Fibroblast of villous mesenchyme (primary cell): ENCODE data around the gene PLGLB2. TPM values are rescaled to one million over a fixed set of nuclear protein-coding genes. Genes with fewer than 3 reads are reported as not detected.
"Not testable (repeated sequence)": the region's sequence is repeated elsewhere in the genome, so short reads cannot be mapped to it uniquely, and the experiment has no call there.

ENCODE experiments used
- DNase-seq: peaks from one replicate; pipeline ENCODE4 v3.0.0-alpha.2; 2010; ENCODE audit warnings: low read depth
- H3K4me3 ChIP-seq: 2 replicates; pipeline ENCODE4 v1.5.1; 2011; ENCODE audit warnings: low read depth, mild to moderate bottlenecking, low read length
- total RNA-seq: library from RNA; depleted of rRNA; stranded (reverse); fragments of >200 nt; gene quantifications from 2 replicates; pipeline ENCODE4 v1.2.3, GENCODE V29; 2012

Gene PLGLB2
- 1.6 and 2.6 TPM in 2 replicates for total RNA-seq

DNA sequence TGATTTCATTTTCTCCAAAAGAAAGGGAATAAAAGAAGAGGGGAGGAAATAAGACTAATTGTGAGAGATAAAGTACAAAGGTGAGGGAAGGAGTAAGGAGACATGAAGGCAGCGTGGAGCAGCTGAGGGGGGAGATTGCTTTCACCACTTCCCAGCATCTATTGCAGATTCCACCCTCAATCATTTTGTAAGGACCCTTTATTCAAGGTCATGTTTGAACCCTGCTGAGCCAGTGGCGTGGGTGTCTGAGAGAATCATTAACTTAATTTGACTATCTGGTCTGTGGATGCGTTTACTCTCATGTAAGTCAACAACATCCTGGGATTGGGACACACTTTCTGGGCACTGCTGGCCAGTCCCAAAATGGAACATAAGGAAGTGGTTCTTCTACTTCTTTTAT lies at the start of gene PLGLB2:
PLGLB2 (plus strand) TSS at position 297 of the 400 bp plus-strand sequence; CDS start at position 364, 67 bp downstream.
- H3K4me3 ChIP-seq, DNase-seq: not testable (repeated sequence)

DNA sequence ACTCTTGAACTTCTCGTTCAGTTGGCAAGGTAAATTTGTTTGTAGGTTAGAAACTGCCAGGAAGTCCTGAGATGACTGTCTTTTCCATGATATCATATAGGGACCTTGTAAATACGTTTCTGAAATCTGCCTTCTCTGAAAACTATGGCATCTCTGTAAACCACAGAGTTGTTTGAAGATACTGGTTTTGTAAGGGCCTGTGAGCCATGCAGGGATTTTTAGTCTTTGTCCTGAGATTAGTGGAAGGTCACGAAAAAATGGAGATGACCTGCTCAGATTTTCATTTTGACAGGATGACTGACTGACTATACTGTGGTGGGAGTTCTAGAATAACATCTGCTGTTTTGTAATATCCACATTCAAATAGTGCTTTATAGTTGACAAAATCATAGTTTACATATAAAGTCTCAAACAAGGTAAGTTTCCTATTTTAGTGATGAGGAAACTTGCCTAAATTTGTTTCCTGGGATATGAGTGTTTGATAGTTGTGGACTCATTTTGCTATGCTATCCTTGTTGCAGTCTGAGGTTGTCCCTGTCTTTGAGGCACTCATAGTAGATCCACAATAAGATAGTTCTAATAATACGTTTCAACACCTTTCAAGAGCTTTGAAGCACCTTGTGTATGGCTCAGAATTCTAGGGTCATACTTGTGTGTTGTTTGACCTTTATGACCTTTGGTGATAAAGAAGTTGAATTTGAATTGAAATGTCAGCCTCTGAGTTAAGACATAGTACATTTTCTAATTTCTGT lies 43.1 kb upstream of the PLGLB2 start:
- not testable (repeated sequence) for H3K4me3 ChIP-seq, DNase-seq

DNA sequence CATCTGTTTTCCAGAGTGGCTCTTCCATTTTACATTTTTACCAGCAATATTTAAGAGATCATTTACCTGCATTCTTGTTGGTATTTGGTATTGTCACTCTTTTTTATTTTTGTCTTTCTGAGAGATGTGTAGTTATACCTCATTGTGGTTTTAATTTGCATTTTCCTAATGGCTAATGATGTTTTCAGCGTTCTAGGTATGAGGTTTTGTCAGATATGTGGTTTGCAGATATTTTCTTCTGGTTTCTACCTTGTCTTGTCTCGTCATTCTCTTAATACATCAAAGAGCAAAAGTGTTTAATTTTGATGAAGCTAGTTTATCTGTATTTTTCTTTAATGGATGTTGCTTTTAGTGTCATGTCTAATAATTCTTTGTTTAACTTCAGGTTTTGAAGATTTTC lies 39.5 kb upstream of the PLGLB2 start:
- H3K4me3 ChIP-seq, result not testable (repeated sequence)

DNA sequence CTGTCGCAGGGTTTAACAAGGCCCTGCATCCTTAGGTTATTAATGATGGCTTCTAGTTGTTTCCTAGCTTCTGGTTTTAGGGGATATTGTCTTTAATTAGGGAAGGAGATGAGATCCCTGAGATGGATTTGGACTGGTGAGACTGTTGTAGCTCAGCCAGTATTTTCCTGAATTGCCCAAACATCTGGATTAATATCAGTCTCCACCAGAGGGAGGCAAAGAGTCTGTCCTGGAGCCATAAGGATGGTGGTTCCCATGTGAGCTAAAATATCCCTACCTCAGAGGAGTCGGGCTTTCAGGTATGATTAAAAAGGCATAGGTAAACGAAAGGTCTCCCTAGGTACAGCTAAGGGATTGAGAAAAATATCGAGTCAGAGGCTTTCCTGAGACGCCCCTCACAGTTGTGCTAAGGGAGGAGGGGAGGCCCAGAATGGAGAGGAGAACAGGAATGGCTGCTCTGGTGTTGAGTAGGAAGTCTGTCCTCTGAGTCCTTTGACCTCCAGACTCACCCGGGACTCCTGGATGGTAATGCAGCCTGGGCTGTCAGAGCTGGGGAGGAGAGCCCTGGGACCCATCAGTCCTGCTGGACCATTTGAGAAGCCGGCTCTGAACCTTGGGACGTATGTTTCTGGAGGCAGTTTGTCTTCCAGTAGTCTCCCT lies 19.8 kb upstream of the PLGLB2 start:
- H3K4me3 ChIP-seq, DNase-seq: not testable (repeated sequence)

More for the DNA sequence above, 39.5 kb upstream of the PLGLB2 start:
- DNase-seq, result not testable (repeated sequence)

DNA sequence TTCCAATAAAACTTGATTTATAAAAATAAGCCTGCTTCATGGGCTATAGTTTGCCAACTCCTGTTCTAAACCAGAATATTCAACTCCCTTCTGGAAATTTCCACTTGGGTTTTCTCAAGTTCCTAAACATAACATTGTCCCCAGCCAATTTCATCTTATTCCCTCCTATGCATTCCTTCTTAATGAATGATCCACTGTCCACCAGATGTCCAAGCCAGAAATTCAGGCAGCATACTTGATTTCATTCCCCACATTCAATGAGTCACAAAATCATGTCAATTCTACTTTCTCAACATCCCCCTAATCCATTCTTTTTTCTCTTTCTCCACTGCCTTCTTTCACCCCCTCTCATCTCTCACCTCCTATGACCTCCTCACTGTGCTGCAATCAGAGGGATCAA lies 7.0 kb upstream of the PLGLB2 start:
- DNase-seq, H3K4me3 ChIP-seq: not testable (repeated sequence)

DNA sequence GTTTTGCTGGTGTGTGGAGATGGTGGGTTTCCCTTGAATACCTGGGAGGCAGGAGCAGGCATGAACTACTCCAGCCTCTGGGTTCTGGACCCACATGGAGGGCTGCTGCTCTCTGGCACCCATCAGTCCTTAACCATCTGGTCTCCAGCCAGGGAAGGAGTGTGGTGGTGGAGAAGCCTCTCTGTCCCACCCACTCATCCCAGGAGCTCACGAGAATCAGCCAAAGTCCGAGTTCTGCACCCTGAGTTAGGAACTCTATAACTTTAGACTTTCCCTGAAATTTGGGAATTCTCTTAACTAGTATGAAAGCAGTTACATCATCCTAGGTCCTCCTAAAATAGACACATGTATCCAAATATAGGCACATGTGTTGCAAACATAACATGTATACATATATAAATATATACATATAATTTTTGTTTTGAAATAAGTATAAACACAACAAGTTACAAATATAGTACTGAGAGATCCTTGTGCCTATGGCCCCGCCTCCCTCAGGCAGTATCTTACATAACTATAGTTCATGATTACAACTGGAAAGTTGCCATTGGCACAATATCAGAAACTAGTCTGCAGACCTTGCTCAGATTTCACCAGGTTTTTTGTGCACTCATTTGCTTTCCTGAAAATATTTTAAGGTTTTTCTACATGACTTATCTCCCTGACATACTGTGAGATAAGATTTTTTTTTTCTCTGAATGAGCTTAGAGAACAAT lies 5.3 kb upstream of the PLGLB2 start:
- not testable (repeated sequence) for DNase-seq

DNA sequence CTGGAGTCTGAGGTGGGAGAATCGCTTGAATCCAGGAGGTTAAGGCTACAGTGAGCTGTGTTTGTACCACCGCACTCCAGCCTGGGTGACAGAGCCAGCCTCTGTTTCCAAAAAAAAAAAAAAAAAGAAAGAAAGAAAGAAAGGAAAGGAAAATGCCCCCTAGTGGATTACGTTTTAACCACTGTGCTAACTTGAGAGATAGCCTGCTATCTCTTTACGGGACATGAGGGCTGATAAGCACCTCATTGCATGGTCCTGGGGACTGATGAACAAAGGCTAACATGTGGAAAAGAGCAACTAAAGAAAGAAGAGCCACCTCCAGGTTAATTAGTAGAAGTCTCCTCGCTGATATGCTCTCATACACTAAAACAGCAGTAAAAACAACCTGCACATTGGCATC lies 4.2 kb upstream of the PLGLB2 start:
- not testable (repeated sequence) for H3K4me3 ChIP-seq, DNase-seq

More for the DNA sequence above, 5.3 kb upstream of the PLGLB2 start:
- H3K4me3 ChIP-seq, result not testable (repeated sequence)

DNA sequence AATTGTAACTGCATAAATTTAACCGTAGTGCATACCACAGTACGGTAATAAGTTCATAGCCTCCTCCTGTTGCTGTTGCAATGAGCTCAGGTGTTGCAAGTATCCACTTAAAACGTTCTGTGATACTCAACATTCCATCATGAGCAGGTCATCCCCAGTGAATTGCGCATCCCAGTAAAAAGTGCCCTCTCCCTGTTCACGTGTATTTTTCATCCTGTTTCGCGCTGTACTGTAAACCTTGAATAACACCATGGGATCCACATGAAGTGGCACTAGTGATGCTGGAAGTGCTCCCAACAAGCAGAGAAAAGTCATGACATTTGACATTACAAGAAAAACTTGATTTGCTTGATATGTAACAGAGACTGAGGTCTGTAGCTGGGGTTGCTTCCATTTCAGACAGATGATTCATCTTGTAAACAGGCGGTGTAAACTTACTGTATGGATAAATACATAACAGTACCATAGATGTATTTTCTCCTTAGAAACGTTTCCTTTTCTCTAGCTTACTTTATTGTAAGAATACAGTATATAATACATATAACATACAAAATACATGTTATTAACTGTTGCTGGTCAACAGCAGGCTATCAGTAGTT lies 2.4 kb upstream of the PLGLB2 start:
- not testable (repeated sequence) for H3K4me3 ChIP-seq, DNase-seq

DNA sequence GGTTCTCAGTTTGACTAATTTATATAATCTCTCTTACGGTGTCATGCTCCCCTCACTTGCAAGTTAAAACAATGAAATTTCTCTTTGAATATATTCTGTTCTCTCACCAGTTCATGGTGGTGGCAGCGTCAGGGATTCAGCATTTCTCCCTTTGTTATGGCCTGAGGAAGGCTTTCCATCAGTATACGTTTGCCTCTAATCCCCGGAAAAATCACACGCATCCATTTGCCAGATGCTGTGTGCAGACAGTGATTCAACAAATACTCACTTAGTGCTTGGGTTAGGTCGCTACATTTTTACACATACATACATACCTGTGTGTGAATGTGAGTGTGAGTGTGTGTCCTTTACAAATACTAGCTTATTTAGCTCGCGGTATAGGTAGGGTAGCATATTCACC lies 637 bp downstream of the PLGLB2 start:
- DNase-seq, H3K4me3 ChIP-seq: not testable (repeated sequence)

DNA sequence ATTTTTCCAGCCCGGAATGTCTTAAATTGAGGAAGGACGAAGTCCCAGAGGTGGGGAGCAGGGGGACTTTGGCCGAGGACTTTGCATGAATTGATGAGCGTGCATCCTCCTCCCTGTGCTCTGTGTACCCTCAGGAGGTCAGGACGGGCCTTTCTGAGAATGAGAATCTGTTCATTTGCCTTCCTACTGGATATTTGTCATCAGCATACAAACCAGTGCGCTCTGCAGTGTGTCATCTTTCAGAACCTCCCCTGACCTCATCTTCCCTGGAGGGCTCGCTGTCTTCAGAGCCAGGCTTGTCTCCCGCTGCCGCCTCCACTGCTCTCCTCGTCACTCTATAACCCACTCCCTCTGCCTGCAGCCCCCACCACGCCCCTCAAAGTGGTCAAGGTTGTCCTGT lies 2.7 kb downstream of the PLGLB2 start:
- H3K4me3 ChIP-seq, DNase-seq: not testable (repeated sequence)

DNA sequence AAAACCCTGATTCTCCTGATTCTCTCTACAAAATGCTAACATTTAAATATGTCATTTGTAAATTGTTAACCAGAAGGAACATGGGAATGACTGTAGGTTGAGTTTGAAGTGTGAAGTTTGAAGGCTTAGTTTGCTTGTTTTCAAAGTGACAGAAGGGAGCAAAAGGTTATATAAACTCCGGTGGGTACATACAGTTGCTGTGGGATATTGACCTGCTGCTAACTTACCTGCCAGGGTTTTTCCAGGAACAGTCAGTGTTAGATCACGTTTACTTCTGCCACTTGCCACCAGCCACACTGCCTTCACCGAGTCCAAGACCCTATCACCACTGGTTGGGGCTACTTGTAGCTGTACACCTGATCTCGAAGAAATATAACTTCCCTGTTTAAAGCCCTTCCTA lies 6.9 kb downstream of the PLGLB2 start:
- not testable (repeated sequence) for H3K4me3 ChIP-seq, DNase-seq

Other genes with a start within 250 kb of the PLGLB2 start
- 3.5 and 6.5 TPM in 2 replicates for gene RGPD2, start 77.7 kb downstream of the PLGLB2 start, total RNA-seq